Head of caudate nucleus (tissue), 42 donors: Measurements from ENCODE around the gene FRMD6.

ENCODE experiments used
- DNase-seq, 42 donors: peaks; one replicate each; pipeline versions ENCODE4 v3.0.0 to v3.0.0-alpha.2; 2020 to 2021; ENCODE audit warnings: mixed read lengths in 7 of 42
- intact Hi-C: fragments of 100-400 bp; cut with DNase I; formaldehyde crosslinking; loops from one replicate; pipeline ENCODE4 v1.15.0; 2022

FRMD6 gene

DNA sequence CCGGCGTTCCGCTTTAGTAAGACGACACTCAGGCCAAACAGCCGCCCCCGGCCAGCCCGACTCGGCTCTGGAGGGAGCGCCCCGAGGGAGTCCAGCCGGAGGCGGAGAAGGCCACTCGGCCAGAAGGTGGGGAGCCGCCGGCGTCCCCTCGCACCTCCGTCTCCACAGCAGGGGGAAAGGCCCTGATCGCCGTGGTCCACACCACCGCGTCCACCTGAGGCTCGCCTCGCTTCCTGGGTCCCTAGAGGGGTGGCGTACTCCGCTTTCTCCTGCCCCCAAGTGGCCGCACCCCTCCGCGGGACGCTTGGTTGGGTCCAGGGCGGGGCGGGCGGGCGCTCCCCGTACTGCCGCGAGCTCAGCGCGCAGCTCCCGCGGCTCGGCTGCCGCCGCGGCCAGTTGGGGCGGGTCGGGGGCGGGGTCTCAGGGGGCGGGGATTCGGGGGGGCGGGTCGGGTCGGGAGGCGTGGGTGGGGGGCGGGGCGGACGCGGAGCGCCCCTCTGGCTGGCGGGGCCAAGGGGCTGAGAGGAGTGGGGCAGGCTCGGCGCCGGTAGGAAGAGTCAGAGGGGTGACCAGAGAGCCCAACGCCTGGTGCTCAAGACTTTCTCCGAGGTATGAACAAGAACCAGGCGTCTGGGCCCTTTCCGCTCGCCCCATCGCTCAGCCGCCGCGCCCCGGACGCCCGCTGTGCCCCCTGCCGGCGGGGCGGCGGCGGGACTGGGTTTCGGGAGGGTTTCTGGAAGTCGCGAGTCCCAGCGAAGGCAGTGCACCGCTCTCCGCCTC lies at the start of gene FRMD6:
Gene FRMD6, plus strand, starts transcription at position 523 of the 780 bp plus-strand sequence. CDS start 37,927 bp downstream, outside the sequence.
- DNase-seq: peak; percentile 46 to 90 (median 80)
- intact Hi-C loops: loop anchor here (5.0 kb wide), 2 partner anchors 131 to 369 kb away; no protein-coding TSS in a partner anchor

DNA sequence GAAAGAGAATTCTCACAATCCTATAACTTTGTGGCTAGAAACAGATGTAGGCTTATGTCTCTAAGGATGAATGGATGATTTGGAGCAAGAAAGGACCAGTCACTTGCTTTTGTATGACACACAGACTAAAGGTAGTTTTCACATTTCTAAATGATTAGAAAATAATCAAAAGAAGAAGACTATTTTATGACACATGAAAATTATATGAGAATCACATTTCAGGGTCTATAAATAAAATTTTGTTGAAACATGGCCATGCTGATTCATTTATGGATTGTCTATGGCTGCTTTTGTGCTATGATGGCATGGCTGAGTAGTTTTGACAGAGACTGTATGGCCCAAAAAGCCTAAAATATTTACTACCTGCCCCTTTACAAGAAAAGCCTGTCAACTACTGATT lies 49.4 kb upstream of the FRMD6 start:
- no peak for DNase-seq
- intact Hi-C loops: no loop called here

DNA sequence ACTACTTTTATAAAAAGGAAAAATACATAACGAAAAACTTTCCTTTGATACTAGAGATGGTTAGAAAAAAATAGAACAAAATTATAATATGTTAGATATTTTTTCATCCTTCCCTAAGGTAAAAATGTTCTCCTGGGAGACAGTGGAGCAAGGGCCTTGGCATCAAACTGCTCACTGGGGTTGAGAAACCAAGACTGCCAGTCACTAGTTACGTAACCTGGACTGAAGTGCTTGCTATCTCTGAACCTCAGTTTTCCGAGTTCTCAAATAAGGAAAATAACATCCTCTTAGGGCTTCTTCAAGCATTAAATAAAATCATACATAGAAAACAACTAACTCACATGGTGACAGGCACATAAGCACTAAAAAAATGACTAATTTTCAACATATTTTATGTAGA lies 48.2 kb upstream of the FRMD6 start:
- intact Hi-C loops: no loop called here
- DNase-seq: no peak

DNA sequence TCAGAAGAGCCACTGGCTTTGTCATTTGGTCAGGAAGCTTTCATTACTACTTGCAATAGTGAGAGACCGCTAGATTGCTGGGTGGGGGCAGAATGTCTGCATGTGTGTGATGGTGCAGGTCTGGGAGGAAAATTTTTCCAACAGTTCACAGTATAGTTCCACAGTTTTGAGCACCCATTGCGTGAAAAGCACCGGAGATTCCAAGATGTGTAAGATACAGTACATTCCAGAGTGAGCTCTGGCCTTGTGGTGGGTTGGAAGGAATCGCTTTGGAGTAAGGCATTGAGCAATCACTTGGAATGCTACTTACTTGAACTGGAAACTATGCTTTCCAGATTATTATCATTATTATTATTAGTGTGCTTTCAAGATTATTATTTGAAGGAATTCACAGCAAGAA lies 47.6 kb upstream of the FRMD6 start:
- intact Hi-C loops: no loop called here
- no peak for DNase-seq

DNA sequence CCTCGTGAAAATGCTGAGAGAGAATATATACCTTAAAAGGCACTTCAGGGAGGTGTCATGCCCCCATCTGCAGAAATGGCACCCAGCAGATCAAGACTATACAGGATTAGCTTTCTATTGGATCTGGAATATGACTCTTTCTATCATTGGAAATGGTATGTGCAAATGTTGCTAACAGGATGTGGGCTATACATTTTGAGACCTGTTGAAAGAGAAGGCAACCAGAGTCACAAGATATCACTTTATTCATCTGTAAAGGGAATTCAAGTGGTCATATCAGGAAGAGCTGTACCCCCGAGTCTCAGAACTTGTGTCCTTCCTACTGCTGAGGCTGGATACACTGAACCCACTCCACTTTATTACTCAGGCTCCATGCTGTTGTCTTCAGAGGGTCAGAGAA lies 46.1 kb upstream of the FRMD6 start:
- intact Hi-C loops: no loop called here
- DNase-seq: no peak

DNA sequence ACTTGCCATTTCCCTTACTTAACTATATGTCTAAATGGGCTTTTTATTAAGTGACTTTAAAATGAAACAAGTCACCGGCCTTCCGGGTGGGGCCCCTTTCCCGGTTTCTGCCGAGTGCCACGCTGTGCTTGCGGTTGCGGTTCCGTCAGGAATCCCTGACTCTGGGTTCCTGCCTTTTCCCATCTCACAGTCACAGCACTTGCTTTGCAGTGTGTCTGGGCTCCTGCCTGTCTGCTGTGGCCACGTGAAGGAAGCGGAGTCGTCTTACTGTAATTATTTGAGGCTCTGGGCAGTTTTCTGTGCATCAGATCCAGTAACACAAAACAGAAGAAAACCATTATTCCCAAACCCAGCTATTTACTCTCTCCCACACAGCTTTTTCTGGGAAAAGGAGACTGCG lies 44.0 kb upstream of the FRMD6 start:
- DNase-seq: no peak
- intact Hi-C loops: no loop called here

DNA sequence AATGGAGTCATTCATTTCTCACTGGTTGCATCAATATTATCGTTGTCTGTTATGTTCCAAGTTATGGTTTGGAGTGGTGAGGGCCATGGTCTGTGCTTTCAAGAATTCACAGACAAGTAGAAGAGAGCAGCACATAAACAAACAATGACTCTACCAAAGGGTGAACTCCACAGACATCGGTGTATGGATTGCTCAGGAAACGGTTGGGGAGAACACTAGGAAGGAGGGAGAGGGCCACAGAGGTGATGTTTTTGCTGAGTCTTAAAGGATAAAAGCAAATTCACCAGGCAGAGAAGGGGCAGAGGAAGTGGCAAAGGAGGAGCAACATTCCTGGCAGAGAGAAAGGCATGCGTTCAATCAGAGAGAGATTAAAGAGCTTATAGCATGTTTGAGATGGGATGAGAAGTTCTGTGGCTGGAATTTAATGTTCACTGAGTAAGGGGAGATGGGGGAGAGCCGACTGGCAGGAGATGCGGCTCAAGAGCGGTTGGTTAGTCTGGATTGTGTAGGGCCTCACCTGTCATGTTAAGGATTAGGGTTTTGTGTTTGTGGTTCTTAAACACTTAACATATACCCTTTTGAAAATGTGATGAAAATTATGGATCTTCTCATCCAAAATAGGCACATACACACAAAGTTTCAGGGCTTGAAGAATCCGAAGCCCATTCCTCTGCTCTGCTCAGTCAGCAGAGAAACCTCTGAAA lies 42.3 kb upstream of the FRMD6 start:
- intact Hi-C loops: no loop called here
- DNase-seq: no peak

DNA sequence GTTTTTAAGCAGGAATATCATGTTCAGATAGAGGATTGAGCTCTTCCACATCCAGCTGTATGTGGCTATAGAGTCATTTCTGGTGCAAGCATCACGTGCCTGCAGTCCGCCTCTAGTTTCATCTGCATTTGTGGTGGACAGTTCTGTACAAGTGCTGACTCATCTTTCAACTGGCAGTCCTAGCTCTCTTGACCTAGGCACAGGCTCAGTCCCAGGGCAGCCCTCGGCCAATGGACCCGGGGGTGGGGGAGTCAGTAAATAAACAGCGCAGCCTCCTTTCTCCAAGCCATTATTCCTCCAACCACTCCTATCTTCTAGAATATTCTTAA lies 41.8 kb upstream of the FRMD6 start:
- DNase-seq: no peak
- intact Hi-C loops: no loop called here

DNA sequence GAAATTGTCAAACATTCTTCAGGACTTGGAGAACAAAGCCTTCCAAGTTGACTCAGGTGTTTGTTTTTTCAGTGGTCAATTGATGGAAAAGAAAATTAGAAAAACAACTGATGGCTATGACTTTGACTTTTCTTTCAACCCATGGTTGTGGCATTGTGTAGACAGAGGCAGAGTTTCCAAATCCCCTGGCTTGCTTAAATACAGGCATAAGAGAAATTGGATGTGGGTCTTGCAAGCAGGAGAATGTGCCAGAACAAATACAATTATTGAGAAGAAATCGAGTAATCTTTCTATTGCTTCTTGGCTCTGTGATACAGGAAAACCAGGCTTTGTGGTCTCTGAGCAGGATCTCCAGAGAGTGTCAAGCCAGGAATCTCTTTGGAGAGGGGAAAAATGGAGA lies 40.9 kb upstream of the FRMD6 start:
- intact Hi-C loops: no loop called here
- DNase-seq: no peak

DNA sequence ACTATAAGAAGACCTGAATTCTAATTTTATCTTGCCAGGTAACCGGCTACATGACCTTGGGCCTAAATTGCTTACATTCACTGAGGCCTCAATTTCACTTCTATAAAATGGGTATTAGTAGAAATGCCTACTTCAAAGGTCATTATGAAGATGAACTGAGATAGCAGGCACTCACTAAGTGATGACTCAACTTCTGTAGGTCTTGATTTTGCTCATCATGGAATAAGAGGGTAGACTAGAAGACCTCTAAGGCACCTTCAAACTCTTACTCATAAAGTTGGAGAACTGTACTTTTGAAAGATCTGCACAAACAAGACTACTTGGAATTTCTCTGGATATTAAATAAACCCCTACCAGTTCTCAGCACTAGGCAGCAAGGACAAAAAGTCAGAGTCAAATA lies 39.3 kb upstream of the FRMD6 start:
- intact Hi-C loops: no loop called here
- no peak for DNase-seq

DNA sequence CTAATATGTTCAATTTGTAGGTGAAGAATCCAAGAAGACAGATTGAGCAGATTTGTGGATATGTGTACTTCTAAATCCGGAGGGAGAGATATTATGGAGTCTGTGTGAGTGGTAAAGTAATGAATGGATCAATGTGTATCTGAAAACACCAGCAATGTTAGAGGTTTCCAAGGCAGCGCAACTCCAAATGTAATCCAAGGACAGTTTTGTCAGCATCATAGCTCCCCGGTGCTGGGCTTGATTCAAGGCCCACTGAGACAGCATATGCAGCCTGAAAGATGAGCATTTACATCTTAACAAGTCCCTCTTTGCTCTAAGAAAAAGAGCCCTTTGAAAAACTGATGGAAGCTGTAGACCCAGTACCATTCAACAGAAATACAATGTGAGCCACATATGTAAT lies 38.3 kb upstream of the FRMD6 start:
- intact Hi-C loops: no loop called here
- no peak for DNase-seq

DNA sequence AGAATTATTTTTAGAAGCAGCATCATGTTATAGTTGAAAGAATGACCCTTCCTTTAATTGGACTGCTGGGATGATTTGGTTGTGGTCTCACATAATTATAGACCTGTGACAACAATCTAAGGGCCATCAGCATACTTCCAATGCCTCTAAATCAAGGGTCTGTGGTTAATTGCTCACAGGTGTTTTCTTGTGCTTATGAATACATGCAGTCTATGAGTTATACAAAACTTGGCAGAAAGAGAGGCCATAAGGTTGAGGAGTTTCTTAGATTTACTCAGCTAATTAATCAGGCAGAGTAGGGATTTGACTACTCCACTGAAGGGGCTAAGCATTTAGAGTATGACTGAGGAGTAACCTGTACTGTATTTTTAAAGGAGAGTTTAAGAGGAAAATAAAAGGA lies 37.0 kb upstream of the FRMD6 start:
- DNase-seq: no peak
- intact Hi-C loops: no loop called here

DNA sequence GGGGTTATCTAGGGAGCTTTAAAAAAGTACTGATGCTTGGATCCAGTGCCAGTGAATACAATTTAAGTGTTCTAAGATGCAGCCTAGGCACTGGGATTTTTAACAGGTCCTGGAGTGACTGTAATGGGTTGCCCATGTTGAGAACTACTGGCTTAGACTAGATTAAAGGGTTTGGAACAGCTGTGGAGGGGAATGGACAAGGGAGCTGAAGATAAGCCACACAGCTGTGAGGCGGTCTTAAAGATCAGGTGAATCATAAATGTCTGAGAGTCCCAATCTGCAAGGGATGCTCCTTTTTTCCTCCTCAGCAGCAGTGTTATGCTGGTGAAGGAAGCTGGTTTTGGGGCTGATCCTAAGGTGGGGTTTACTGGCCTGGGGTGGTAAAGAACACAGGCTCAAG lies 35.5 kb upstream of the FRMD6 start:
- intact Hi-C loops: no loop called here
- DNase-seq: no peak

DNA sequence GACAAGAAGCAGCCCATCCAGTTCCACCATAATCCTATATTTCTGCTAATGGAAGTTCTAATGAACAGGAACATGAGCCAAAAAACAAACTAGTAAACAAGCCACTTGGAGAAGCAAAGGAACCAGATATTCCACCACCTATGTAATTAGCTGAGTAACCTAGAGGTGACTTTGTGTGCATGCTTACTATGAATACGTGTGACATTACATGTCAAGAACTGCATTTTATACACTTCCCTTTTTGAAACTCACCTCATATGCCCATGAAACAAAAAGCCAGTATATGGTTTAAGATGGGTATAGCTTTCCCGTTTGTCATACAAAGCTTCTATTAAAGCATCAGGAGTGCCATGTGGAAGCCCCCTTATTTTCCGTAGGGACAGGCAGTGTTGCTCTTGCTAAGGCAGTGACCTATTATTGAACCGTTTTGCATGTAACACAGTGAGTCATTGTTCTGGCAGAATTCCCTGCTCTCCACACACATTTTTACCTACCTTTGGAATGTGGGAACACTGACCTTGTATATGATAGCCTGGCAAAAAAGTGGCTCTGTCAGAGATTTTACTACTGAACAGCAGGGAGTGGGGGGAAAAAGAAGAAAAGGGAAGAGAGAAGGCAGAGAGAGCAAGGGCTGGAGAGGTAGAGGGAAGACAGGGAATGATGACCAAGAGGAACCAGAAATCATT lies 34.8 kb upstream of the FRMD6 start:
- DNase-seq: no peak
- intact Hi-C loops: no loop called here

DNA sequence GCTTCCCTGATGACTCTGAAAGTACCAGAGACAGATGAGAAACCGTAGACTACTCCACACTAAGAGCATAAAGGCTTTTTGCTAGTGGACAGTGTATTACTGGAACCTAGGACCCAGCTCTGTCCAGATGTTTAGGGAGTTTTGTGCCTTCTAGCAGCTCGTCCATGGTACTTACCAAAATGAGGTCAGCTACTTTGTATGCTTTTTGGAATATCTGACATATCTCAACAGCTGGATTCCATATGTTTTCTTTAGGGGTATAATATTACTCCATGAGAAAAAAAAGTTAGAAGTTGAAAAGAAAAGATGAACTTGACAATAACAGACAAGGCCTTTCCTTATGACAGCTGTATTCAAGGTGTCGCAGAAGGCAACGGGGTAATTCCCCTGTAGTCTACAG lies 32.1 kb upstream of the FRMD6 start:
- no peak for DNase-seq
- intact Hi-C loops: no loop called here

DNA sequence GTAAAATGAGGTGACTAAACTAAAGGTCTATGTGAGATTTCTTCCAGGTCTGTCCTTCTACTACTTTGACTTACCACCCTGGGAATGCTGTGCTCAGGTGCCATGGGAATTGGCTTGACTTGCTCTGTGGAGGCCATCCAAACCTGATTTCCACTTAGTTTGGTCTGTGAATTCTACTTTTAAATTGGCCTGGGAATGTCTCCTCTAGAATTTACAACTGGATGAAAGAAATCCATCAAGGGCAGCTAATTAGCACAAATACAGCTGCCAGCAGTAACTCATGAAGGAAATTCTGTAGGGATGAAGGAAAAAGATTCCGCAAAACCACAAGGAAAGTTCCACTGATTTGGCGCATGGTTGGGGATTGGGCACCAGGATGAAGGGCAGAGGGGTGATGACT lies 31.7 kb upstream of the FRMD6 start:
- intact Hi-C loops: no loop called here
- peak in 1 of 42 donors; percentile 14 for DNase-seq

DNA sequence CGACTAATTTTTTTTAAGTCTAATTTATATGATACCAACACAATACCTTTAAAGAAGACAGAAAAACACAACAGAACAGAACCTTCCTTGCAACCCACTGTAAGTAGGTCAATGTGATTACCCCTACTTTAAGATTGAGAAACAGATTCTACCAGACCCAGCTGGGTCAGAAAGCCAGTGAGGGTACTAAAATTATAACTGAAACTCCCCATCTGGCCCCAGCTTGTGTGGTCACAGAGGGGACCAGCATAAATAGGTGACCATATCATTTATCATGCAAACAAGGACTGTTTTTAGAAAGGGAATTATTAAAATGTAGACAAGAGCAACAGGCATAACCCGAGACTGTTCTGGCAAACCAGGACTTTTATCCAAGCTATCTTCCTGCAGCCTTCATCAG lies 30.1 kb upstream of the FRMD6 start:
- intact Hi-C loops: no loop called here
- DNase-seq: no peak

DNA sequence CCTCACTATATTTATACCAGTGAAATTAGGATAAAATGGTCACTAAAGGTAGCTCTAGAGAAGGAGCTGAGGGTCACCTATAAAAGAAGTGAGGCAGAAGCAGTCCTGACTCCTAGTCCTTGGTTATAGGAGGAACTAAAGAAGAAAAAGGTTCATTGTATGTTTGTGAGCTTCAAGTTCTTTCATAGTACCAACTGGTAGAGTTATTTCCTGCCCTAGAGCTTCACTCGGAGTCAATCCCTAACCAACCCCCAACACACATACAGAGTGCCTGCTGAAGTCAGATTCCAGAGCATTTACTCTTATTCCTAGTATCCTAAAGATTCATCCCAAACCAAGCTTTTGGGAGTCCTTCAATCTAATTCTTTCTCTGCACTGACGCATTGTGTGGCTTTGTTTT lies 29.3 kb upstream of the FRMD6 start:
- intact Hi-C loops: no loop called here
- DNase-seq: no peak

DNA sequence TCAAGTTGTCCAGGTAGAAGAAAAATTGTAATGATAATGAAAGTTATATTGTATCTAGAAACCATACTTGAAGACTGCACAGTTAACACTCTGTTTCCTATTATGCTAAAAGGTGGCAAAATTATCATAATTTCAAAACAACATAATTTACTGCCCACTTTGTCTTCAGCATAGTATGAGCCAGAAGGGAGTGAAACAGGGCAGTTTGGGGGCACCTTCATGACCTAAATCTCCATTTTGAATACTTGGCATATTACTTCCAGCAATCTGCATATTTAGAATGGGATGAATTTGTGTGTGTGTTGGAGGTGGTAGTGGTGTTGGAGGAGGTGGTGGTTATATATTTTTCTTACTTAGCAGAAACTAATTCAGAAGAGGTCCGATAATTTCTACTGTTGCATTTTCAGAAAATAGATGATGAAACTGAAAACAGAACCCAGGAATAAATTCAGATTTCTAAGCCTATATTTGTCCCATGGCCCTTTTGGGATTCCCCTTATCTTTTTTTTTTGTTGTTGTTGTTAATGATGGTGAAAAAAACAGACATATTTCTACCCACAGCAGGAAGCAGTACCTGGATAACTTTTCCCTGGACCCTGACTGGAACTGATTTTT lies 26.6 kb upstream of the FRMD6 start:
- DNase-seq: no peak
- intact Hi-C loops: no loop called here

DNA sequence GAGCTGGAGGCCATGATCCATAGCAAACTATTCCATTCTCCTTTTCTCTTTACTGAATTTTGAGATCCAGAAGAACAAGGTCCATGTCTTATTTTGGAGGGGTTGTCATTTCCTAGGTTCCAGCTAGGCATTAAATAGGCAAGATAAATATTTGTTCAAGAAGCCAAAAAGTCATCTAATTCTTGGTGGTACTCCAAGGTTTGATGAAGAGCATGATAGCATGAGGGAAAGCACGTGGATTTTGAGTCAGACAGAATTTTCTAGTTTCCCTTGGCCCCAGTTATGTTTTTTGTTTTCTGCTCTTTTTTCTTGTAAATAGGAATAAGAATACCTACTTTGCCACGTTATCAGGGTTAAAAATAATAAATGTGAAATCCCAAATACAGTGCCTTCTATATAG lies 25.5 kb upstream of the FRMD6 start:
- DNase-seq: no peak

More for the DNA sequence above, 25.5 kb upstream of the FRMD6 start:
- intact Hi-C loops: no loop called here
